B cell (primary cell): ENCODE measurements around the gene PDLIM5.

Source experiments
- EZH2 ChIP-seq: IDR thresholded peaks from 2 replicates; pipeline ENCODE4 v1.6.1; 2012; ENCODE audit warnings: borderline replicate concordance, low read depth, mild to moderate bottlenecking, moderate library complexity, low read length; ENCODE audit not compliant: insufficient read depth, poor library complexity, severe bottlenecking
- TF ChIP-seq, protein P1 (sequence below): fragments of 200-600 bp; IDR thresholded peaks from one replicate; pipeline ENCODE4 v1.8.0; 2022; ENCODE audit warnings: antibody characterized with exemption, mild to moderate bottlenecking

GRCh38 chr4:94650690-94651089 is 198.9 kb downstream of the PDLIM5 start:
- TF ChIP-seq, protein P1, sequence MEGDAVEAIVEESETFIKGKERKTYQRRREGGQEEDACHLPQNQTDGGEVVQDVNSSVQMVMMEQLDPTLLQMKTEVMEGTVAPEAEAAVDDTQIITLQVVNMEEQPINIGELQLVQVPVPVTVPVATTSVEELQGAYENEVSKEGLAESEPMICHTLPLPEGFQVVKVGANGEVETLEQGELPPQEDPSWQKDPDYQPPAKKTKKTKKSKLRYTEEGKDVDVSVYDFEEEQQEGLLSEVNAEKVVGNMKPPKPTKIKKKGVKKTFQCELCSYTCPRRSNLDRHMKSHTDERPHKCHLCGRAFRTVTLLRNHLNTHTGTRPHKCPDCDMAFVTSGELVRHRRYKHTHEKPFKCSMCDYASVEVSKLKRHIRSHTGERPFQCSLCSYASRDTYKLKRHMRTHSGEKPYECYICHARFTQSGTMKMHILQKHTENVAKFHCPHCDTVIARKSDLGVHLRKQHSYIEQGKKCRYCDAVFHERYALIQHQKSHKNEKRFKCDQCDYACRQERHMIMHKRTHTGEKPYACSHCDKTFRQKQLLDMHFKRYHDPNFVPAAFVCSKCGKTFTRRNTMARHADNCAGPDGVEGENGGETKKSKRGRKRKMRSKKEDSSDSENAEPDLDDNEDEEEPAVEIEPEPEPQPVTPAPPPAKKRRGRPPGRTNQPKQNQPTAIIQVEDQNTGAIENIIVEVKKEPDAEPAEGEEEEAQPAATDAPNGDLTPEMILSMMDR, result no peak
- no peak for TF ChIP-seq EZH2
